Measurements from ENCODE around the gene CFAP300. TPM values are rescaled to one million over a fixed set of nuclear protein-coding genes. Genes with fewer than 3 reads are reported as not detected.

The CFAP300 gene
- polyA plus RNA-seq, 1 of the 3 experiments (the other 2 are of a cell fraction): 1.5 TPM

- Histone ChIP-seq H3K4me3 (ENCODE audit: low read depth in 2 of 2, low read length in 1 of 2) (no peak overlapping the region), H3F3A (replicated peaks; ENCODE audit: insufficient read depth) (no peaks in the 10 kb centered on the region), H3K9ac (no peak overlapping the region), H3K79me2 (ENCODE audit: insufficient read depth) (no peaks in the 10 kb centered on the region), H3K27ac (ENCODE audit: low read depth in 2 of 2, low read length in 1 of 2) (no peak overlapping the region), H3K9me3 (no peaks in the 10 kb centered on the region), H3K27me3 (ENCODE audit: insufficient read depth) (no peaks in the 10 kb centered on the region), H3K36me3 (replicated peaks in 1 of 2; ENCODE audit: control insufficient read depth in 1 of 2, insufficient read depth in 2 of 2, low read length in 1 of 2) (no peaks in the 10 kb centered on the region), H4K20me1 (ENCODE audit: insufficient read depth) (no peaks in the 10 kb centered on the region), H3K4me2 (no peak overlapping the region), H3K9me2 (no peaks in the 10 kb centered on the region), H3K4me1 (ENCODE audit: control insufficient read depth in 1 of 2, insufficient read depth in 2 of 2, low read depth in 1 of 2, low read length in 1 of 2) (no peaks in the 10 kb centered on the region), H2AFZ (ENCODE audit: low read depth) (no peak overlapping the region)
- ChIA-PET POLR2A (no interaction called here), CTCF (interaction anchor here (0.6 kb wide), 1 partner anchor 907 kb away, joined by 3 read pairs; no protein-coding TSS in a partner anchor)
- DNase-seq: no peak
- WGBS (ENCODE audit: low lambda C conversion rate): 40% methylated on average over 1 of the region's 1 CpG
- TF ChIP-seq RAD21 (IDR thresholded peaks at IDR 0.05; ENCODE audit: low read length) (no peak), EZH2phosphoT487 (IDR thresholded peaks at IDR 0.05; ENCODE audit: borderline replicate concordance, low read depth) (no peak), MXI1 (IDR thresholded peaks at IDR 0.05; ENCODE audit: low read depth, low read length) (no peak), TAF1 (IDR thresholded peaks at IDR 0.05; ENCODE audit: borderline replicate concordance, low read depth, low read length) (no peak), JUND (IDR thresholded peaks at IDR 0.05) (no peak), FOXJ3 (CRISPR knock-in tag; IDR thresholded peaks at IDR 0.05) (no peak), YY1 (IDR thresholded peaks at IDR 0.05; ENCODE audit: low read depth) (no peak), NRF1 (IDR thresholded peaks at IDR 0.05; ENCODE audit: low read depth, low read length) (no peak), POLR2AphosphoS5 (IDR thresholded peaks at IDR 0.05; ENCODE audit: low read depth, low read length) (no peak), IRF3 (IDR thresholded peaks at IDR 0.05; ENCODE audit: low read depth, low read length) (no peak), RCOR1 (IDR thresholded peaks at IDR 0.05; ENCODE audit: low read length) (no peak), MAX (IDR thresholded peaks at IDR 0.05; ENCODE audit: low read depth) (no peak), CHD2 (IDR thresholded peaks at IDR 0.05; ENCODE audit: low read length, partially characterized antibody) (no peak), MEF2A (IDR thresholded peaks at IDR 0.05; ENCODE audit: borderline replicate concordance, low read depth) (no peak), SIN3A (IDR thresholded peaks at IDR 0.05; ENCODE audit: borderline replicate concordance, low read depth, low read length) (no peak), NFIC (IDR thresholded peaks at IDR 0.05; ENCODE audit: borderline replicate concordance) (no peak), TCF12 (IDR thresholded peaks at IDR 0.05) (no peak), PBX3 (IDR thresholded peaks at IDR 0.05) (no peak; the same call in 1 of the 2 replicates), ZBTB33 (IDR thresholded peaks at IDR 0.05; ENCODE audit: borderline replicate concordance, low read depth) (no peak)
Observed at GRCh38 chr11:102097186-102097585, 49.9 kb downstream of the CFAP300 start.
